K562 (cell line): ENCODE results near the gene WIPF3. TPM values are rescaled to one million over a fixed set of nuclear protein-coding genes. Genes with fewer than 3 reads are reported as not detected.

Experiments used
- ARID4B ChIP-seq: sonication (generic); formaldehyde crosslinking; IDR thresholded peaks from 2 replicates; pipeline ENCODE4 v1.8.0; 2022; ENCODE audit warnings: mild to moderate bottlenecking, missing genetic modification reagents
- BCL6 ChIP-seq: fragments of 250-450 bp; sonication (Bioruptor Pico); IDR thresholded peaks from 2 replicates; pipeline ENCODE4 v1.4.0; 2020
- CTBP1 ChIP-seq: fragments of 450-650 bp; IDR thresholded peaks from 2 replicates; pipeline ENCODE4 v1.6.1; 2016; ENCODE audit warnings: borderline replicate concordance
- DPF2 ChIP-seq: fragments of 450-650 bp; IDR thresholded peaks from 2 replicates; pipeline ENCODE4 v1.6.1; 2016
- FOXJ3 ChIP-seq: sonication (generic); formaldehyde crosslinking; IDR thresholded peaks from 2 replicates; pipeline ENCODE4 v1.4.0; 2020; ENCODE audit warnings: mild to moderate bottlenecking, missing genetic modification reagents
- KDM5B ChIP-seq: fragments of 200-600 bp; sonication (generic); IDR thresholded peaks from 2 replicates; pipeline ENCODE4 v1.6.1; 2012; ENCODE audit warnings: low read depth, mild to moderate bottlenecking, moderate library complexity, low read length, control low read depth, inconsistent platforms; ENCODE audit not compliant: insufficient replicate concordance
- SIRT6 ChIP-seq: IDR thresholded peaks from one replicate; pipeline ENCODE4 v1.6.1; 2012; ENCODE audit warnings: low read depth, mild to moderate bottlenecking, control low read depth, inconsistent platforms, low read length, moderate library complexity
- TCFL5 ChIP-seq: fragments of 250-450 bp; sonication (Bioruptor Pico); conservative IDR thresholded peaks from 2 replicates; pipeline ENCODE4 v1.6.1; 2021; ENCODE audit warnings: mild to moderate bottlenecking, moderate library complexity, matching md5 sums
- ZBTB49 ChIP-seq: sonication (generic); formaldehyde crosslinking; IDR thresholded peaks from 2 replicates; pipeline ENCODE4 v1.8.0; 2022; ENCODE audit warnings: missing genetic modification reagents, mild to moderate bottlenecking, borderline replicate concordance
- ZEB2 ChIP-seq: fragments of 450-650 bp; IDR thresholded peaks from 2 replicates; pipeline ENCODE4 v1.6.1; 2016
- polyA plus RNA-seq, 8 experiments: library from polyadenylated mRNA; depleted of rRNA in 4 of 8; stranded (reverse) in 5 of 8; unstranded in 3 of 8; fragments of >200 nt; fragmentation: Nextera tagmentation in 2 of 8; fragmentation: Illumina TruSeq in 1 of 8; extraction: Ambion mirVana in 2 of 8; extraction: Trizol in 1 of 8; gene quantifications; 2 replicates each; pipeline versions ENCODE4 v1.2.1 to v1.2.3, GENCODE V29; 2011 to 2014; ENCODE audit warnings: inconsistent platforms in 1 of 8, missing spikeins in 1 of 8
- total RNA-seq, 7 experiments: library from RNA; depleted of rRNA in 6 of 7; stranded (reverse); fragments of >200 nt in 6 of 7; fragmentation: Illumina TruSeq in 2 of 7; extraction: Trizol in 2 of 7; gene quantifications; 2 replicates each; pipeline versions ENCODE4 v1.2.1 to v1.2.3, GENCODE V29; 2011 to 2021; ENCODE audit warnings: low replicate concordance in 1 of 7
- TF ChIP-seq, protein P1 (sequence below): fragments of 450-650 bp; formaldehyde crosslinking; IDR thresholded peaks from 2 replicates; pipeline ENCODE4 v1.4.0; 2020; ENCODE audit warnings: mild to moderate bottlenecking, moderate library complexity
- TF ChIP-seq, protein P2 (sequence below): sonication (generic); formaldehyde crosslinking; IDR thresholded peaks from 2 replicates; pipeline ENCODE4 v1.4.0; 2020; ENCODE audit warnings: mild to moderate bottlenecking, missing genetic modification reagents
- TF ChIP-seq, protein P3 (sequence below): fragments of 450-650 bp; formaldehyde crosslinking; IDR thresholded peaks from 2 replicates; pipeline ENCODE4 v1.4.0; 2020; ENCODE audit warnings: mild to moderate bottlenecking, mixed read lengths

WIPF3 gene
- total and polyA plus RNA-seq, 9 of the 15 experiments (the other 6 are each of a cell fraction or from before 2014, with no cell fraction given): 0.18 to 3.2 (median 1.7) TPM

DNA sequence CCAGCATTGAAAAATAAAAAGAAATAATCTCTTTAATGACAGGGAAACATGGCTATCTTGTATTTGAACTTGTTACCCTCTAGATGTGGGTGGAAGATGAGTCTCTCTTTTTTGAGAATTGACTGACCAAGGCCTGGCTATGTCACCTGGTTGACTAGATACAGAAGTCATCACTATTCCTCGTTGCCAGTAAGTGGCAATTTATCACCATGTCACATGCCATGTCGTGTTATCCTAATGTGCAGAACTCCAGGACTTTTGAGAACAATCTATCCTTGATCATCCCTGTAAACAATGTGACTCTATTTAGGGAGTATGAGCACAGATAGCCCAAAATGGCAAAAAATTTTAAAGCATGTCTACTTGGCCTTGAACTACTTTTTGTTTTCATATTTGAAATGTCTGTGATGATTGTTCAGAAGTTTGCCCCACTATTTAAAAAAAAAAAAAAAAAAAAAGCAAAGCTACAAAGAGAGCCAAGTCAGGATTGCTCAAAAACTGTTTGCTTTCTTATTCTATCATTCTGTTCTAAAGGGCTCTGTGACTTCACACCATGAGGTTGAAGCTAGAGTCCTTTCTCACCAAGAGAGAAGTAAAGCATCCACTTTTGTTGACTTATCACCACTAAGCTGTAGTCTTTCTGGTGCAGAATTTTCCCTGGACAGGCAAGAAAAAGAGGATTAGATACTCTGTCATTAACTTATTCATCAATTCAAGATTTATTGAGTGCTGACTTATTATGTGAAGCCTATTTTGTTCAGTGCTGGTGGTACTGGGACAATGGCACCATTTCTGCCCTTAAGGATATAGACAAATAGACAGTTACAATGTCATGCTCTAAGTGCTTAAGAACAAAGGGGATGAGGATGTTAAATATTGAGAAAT is 10.4 kb upstream of the WIPF3 start (continued):
- TF ChIP-seq ARID4B (no peak), DPF2 (peak; percentile 31; the same call in 1 of the 2 replicates), TCFL5 (CRISPR knock-in tag) (no peak), ZEB2 (peak; percentile 70; the same call in 1 of the 2 replicates), FOXJ3 (CRISPR knock-in tag) (no peak), ZBTB49 (CRISPR knock-in tag) (no peak), KDM5B (no peak), CTBP1 (peak; percentile 87), SIRT6 (no peak), BCL6 (CRISPR knock-in tag) (no peak)
- TF ChIP-seq, protein P1, sequence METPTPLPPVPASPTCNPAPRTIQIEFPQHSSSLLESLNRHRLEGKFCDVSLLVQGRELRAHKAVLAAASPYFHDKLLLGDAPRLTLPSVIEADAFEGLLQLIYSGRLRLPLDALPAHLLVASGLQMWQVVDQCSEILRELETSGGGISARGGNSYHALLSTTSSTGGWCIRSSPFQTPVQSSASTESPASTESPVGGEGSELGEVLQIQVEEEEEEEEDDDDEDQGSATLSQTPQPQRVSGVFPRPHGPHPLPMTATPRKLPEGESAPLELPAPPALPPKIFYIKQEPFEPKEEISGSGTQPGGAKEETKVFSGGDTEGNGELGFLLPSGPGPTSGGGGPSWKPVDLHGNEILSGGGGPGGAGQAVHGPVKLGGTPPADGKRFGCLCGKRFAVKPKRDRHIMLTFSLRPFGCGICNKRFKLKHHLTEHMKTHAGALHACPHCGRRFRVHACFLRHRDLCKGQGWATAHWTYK (CRISPR knock-in tag): 0 out of 2 replicates have a peak, but pooled peaks have one; percentile 46
- TF ChIP-seq, protein P2, sequence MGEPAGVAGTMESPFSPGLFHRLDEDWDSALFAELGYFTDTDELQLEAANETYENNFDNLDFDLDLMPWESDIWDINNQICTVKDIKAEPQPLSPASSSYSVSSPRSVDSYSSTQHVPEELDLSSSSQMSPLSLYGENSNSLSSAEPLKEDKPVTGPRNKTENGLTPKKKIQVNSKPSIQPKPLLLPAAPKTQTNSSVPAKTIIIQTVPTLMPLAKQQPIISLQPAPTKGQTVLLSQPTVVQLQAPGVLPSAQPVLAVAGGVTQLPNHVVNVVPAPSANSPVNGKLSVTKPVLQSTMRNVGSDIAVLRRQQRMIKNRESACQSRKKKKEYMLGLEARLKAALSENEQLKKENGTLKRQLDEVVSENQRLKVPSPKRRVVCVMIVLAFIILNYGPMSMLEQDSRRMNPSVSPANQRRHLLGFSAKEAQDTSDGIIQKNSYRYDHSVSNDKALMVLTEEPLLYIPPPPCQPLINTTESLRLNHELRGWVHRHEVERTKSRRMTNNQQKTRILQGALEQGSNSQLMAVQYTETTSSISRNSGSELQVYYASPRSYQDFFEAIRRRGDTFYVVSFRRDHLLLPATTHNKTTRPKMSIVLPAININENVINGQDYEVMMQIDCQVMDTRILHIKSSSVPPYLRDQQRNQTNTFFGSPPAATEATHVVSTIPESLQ (CRISPR knock-in tag): no peak
- TF ChIP-seq, protein P3, sequence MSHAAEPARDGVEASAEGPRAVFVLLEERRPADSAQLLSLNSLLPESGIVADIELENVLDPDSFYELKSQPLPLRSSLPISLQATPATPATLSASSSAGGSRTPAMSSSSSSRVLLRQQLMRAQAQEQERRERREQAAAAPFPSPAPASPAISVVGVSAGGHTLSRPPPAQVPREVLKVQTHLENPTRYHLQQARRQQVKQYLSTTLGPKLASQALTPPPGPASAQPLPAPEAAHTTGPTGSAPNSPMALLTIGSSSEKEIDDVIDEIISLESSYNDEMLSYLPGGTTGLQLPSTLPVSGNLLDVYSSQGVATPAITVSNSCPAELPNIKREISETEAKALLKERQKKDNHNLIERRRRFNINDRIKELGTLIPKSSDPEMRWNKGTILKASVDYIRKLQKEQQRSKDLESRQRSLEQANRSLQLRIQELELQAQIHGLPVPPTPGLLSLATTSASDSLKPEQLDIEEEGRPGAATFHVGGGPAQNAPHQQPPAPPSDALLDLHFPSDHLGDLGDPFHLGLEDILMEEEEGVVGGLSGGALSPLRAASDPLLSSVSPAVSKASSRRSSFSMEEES (CRISPR knock-in tag): peak; percentile 48
